ENCODE data around the gene ARFGAP3.

Gene ARFGAP3

DNA sequence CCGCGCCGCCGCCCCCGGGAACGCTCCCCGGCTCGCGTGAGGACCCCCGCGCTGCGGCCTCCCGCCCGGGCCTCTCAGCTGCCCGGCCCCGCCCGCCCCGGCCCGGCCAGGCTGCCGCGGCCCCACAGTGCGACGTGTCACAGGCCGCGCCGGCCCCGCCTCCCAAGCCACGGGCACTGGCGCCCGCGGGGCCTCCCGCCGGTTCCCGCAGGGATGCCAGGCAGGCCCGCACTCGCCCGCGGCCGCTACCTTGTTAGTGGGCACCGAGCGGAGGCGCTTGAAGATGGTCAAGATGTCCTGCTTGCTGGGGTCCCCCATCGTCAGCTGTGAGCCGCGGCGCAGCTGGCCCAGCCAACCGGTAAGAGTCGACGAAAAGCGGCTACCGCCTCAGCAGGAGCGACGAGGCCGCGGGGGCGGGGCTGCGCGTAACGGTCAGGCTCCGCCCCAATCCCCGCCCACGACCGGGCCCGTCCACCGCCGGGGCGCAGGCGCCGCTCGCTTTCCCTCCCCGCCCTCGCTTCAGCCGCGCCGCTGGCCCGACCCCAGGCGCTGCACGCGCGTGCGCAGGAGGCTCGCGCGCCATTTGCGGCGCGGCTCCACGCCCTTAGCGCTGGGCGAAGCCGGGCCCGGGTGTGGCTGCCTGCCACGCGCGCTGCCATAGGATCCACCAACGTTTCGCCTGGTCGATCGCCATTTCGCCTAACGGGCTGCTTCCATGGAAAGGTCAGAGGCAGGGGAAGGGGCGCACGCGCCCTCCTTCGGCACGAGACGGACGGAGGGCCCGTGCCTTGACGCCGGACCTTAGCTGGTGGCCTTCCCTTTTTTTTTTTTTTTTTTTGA, at the start of gene ARFGAP3 (continued):
- TF ChIP-seq, protein P1, sequence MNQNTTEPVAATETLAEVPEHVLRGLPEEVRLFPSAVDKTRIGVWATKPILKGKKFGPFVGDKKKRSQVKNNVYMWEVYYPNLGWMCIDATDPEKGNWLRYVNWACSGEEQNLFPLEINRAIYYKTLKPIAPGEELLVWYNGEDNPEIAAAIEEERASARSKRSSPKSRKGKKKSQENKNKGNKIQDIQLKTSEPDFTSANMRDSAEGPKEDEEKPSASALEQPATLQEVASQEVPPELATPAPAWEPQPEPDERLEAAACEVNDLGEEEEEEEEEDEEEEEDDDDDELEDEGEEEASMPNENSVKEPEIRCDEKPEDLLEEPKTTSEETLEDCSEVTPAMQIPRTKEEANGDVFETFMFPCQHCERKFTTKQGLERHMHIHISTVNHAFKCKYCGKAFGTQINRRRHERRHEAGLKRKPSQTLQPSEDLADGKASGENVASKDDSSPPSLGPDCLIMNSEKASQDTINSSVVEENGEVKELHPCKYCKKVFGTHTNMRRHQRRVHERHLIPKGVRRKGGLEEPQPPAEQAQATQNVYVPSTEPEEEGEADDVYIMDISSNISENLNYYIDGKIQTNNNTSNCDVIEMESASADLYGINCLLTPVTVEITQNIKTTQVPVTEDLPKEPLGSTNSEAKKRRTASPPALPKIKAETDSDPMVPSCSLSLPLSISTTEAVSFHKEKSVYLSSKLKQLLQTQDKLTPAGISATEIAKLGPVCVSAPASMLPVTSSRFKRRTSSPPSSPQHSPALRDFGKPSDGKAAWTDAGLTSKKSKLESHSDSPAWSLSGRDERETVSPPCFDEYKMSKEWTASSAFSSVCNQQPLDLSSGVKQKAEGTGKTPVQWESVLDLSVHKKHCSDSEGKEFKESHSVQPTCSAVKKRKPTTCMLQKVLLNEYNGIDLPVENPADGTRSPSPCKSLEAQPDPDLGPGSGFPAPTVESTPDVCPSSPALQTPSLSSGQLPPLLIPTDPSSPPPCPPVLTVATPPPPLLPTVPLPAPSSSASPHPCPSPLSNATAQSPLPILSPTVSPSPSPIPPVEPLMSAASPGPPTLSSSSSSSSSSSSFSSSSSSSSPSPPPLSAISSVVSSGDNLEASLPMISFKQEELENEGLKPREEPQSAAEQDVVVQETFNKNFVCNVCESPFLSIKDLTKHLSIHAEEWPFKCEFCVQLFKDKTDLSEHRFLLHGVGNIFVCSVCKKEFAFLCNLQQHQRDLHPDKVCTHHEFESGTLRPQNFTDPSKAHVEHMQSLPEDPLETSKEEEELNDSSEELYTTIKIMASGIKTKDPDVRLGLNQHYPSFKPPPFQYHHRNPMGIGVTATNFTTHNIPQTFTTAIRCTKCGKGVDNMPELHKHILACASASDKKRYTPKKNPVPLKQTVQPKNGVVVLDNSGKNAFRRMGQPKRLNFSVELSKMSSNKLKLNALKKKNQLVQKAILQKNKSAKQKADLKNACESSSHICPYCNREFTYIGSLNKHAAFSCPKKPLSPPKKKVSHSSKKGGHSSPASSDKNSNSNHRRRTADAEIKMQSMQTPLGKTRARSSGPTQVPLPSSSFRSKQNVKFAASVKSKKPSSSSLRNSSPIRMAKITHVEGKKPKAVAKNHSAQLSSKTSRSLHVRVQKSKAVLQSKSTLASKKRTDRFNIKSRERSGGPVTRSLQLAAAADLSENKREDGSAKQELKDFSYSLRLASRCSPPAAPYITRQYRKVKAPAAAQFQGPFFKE (tag by site-specific recombination; IDR thresholded peaks at IDR 0.05; ENCODE audit: borderline replicate concordance) = no peak
- TF ChIP-seq, protein P2, sequence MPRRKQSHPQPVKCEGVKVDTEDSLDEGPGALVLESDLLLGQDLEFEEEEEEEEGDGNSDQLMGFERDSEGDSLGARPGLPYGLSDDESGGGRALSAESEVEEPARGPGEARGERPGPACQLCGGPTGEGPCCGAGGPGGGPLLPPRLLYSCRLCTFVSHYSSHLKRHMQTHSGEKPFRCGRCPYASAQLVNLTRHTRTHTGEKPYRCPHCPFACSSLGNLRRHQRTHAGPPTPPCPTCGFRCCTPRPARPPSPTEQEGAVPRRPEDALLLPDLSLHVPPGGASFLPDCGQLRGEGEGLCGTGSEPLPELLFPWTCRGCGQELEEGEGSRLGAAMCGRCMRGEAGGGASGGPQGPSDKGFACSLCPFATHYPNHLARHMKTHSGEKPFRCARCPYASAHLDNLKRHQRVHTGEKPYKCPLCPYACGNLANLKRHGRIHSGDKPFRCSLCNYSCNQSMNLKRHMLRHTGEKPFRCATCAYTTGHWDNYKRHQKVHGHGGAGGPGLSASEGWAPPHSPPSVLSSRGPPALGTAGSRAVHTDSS (tag by site-specific recombination; IDR thresholded peaks at IDR 0.05) = no peak
- TF ChIP-seq ZNF202 (tag by site-specific recombination; IDR thresholded peaks at IDR 0.05; ENCODE audit: borderline replicate concordance) (no peak), ZNF112 (tag by site-specific recombination; IDR thresholded peaks at IDR 0.05) (no peak), ZNF157 (tag by site-specific recombination; IDR thresholded peaks at IDR 0.05) (no peak), ZNF707 (tag by site-specific recombination; IDR thresholded peaks at IDR 0.05) (no peak), HOXA7 (CRISPR knock-in tag; IDR thresholded peaks at IDR 0.05; ENCODE audit: borderline replicate concordance) (0 out of 2 replicates have a peak, but pooled peaks have one; percentile 52), ZNF248 (tag by site-specific recombination; IDR thresholded peaks at IDR 0.05) (no peak), ZNF132 (tag by site-specific recombination; IDR thresholded peaks at IDR 0.05; ENCODE audit: borderline replicate concordance) (no peak), FEZF1 (tag by site-specific recombination; IDR thresholded peaks at IDR 0.05) (no peak), ZBTB48 (tag by site-specific recombination; IDR thresholded peaks at IDR 0.05) (peak; percentile 52), ZNF544 (tag by site-specific recombination; IDR thresholded peaks at IDR 0.05) (no peak), ZNF354C (tag by site-specific recombination; IDR thresholded peaks at IDR 0.05; ENCODE audit: borderline replicate concordance, low read depth) (no peak), MEIS1 (CRISPR knock-in tag; IDR thresholded peaks at IDR 0.05; ENCODE audit: borderline replicate concordance) (no peak), SALL2 (tag by site-specific recombination; IDR thresholded peaks at IDR 0.05; ENCODE audit: borderline replicate concordance) (no peak), ZNF660 (tag by site-specific recombination; IDR thresholded peaks at IDR 0.05) (peak; percentile 58; the same call in 1 of the 2 replicates), ZNF585B (tag by site-specific recombination; IDR thresholded peaks at IDR 0.05) (peak; percentile 13; the same call in 1 of the 2 replicates), ZNF37A (tag by site-specific recombination; IDR thresholded peaks at IDR 0.05) (no peak), HOXC10 (CRISPR knock-in tag; IDR thresholded peaks at IDR 0.05) (0 out of 2 replicates have a peak, but pooled peaks have one; percentile 87), ZSCAN16 (tag by site-specific recombination; IDR thresholded peaks at IDR 0.05) (no peak), ZEB2 (tag by site-specific recombination; IDR thresholded peaks at IDR 0.05) (peak; percentile 52; the same call in 1 of the 2 replicates), ZNF146 (tag by site-specific recombination; IDR thresholded peaks at IDR 0.05) (no peak), ZNF776 (tag by site-specific recombination; IDR thresholded peaks at IDR 0.05; ENCODE audit: borderline replicate concordance) (no peak), GLI4 (tag by site-specific recombination; IDR thresholded peaks at IDR 0.05) (no peak), BCL11B (tag by site-specific recombination; IDR thresholded peaks at IDR 0.05; ENCODE audit: low read depth) (no peak), ZNF114 (tag by site-specific recombination; IDR thresholded peaks at IDR 0.05) (no peak), ZBTB7A (tag by site-specific recombination; IDR thresholded peaks at IDR 0.05; ENCODE audit: low read depth) (0 out of 2 replicates have a peak, but pooled peaks have one; percentile 28), ZNF791 (tag by site-specific recombination; IDR thresholded peaks at IDR 0.05) (no peak), YY1 (tag by site-specific recombination; IDR thresholded peaks at IDR 0.05) (peak; percentile 80)
- TF ChIP-seq, protein P3, sequence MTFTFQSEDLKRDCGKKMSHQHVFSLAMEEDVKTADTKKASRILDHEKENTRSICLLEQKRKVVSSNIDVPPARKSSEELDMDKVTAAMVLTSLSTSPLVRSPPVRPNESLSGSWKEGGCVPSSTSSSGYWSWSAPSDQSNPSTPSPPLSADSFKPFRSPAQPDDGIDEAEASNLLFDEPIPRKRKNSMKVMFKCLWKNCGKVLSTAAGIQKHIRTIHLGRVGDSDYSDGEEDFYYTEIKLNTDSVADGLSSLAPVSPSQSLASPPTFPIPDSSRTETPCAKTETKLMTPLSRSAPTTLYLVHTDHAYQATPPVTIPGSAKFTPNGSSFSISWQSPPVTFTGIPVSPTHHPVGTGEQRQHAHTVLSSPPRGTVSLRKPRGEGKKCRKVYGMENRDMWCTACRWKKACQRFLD (tag by site-specific recombination; IDR thresholded peaks at IDR 0.05) = 0 out of 2 replicates have a peak, but pooled peaks have one; percentile 35
- TF ChIP-seq, protein P4, sequence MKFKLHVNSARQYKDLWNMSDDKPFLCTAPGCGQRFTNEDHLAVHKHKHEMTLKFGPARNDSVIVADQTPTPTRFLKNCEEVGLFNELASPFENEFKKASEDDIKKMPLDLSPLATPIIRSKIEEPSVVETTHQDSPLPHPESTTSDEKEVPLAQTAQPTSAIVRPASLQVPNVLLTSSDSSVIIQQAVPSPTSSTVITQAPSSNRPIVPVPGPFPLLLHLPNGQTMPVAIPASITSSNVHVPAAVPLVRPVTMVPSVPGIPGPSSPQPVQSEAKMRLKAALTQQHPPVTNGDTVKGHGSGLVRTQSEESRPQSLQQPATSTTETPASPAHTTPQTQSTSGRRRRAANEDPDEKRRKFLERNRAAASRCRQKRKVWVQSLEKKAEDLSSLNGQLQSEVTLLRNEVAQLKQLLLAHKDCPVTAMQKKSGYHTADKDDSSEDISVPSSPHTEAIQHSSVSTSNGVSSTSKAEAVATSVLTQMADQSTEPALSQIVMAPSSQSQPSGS (tag by site-specific recombination; IDR thresholded peaks at IDR 0.05; ENCODE audit: low read depth) = no peak
